Loucy (cell line): ENCODE data around the gene GSC.

Source experiments
- H2AFZ ChIP-seq: fragments of 200-600 bp; sonication (generic); 2 replicates; pipeline ENCODE4 v1.6.0; 2016; ENCODE audit warnings: antibody characterized with exemption, mild to moderate bottlenecking, low read length, moderate library complexity
- H3F3A ChIP-seq: fragments of 200-600 bp; 2 replicates; pipeline ENCODE4 v1.6.0; 2016; ENCODE audit warnings: antibody characterized with exemption, low read depth, mild to moderate bottlenecking
- H3K27me3 ChIP-seq: fragments of 200-600 bp; sonication (generic); 2 replicates; pipeline ENCODE4 v1.6.1; 2014; ENCODE audit warnings: low read length, mild to moderate bottlenecking; ENCODE audit not compliant: insufficient read depth, poor library complexity, severe bottlenecking
- H3K36me3 ChIP-seq: fragments of 200-600 bp; sonication (generic); 2 replicates; pipeline ENCODE4 v1.6.1; 2016; ENCODE audit warnings: low read length; ENCODE audit not compliant: insufficient read depth
- H3K4me1 ChIP-seq: fragments of 200-600 bp; sonication (generic); 2 replicates; pipeline ENCODE4 v1.5.1; 2014; ENCODE audit warnings: low read length, mild to moderate bottlenecking; ENCODE audit not compliant: insufficient read depth, poor library complexity, severe bottlenecking
- H3K4me2 ChIP-seq: fragments of 200-600 bp; sonication (generic); 2 replicates; pipeline ENCODE4 v1.6.0; 2014; ENCODE audit warnings: antibody characterized with exemption, low read length, low read depth, mild to moderate bottlenecking; ENCODE audit not compliant: poor library complexity, severe bottlenecking
- H3K4me3 ChIP-seq: fragments of 200-600 bp; sonication (generic); 2 replicates; pipeline ENCODE4 v1.5.1; 2014; ENCODE audit warnings: low read length, mild to moderate bottlenecking, mixed read lengths; ENCODE audit not compliant: poor library complexity, severe bottlenecking
- H3K79me2 ChIP-seq: fragments of 200-600 bp; sonication (generic); 2 replicates; pipeline ENCODE4 v1.6.1; 2014; ENCODE audit warnings: low read length; ENCODE audit not compliant: insufficient read depth
- H3K9ac ChIP-seq: fragments of 200-600 bp; sonication (generic); 2 replicates; pipeline ENCODE4 v1.6.0; 2014; ENCODE audit warnings: mild to moderate bottlenecking, low read depth, low read length, moderate library complexity; ENCODE audit not compliant: poor library complexity, severe bottlenecking
- H3K9me2 ChIP-seq: fragments of 200-600 bp; sonication (generic); replicated peaks from 2 replicates; pipeline ENCODE4 v1.6.1; 2016; ENCODE audit warnings: low read depth, low read length, mixed read lengths
- H3K9me3 ChIP-seq: fragments of 200-600 bp; sonication (generic); 2 replicates; pipeline ENCODE4 v1.6.1; 2014; ENCODE audit warnings: mild to moderate bottlenecking, antibody characterized with exemption, low read length, low read depth; ENCODE audit not compliant: insufficient read depth
- H4K20me1 ChIP-seq: fragments of 200-600 bp; sonication (generic); 2 replicates; pipeline ENCODE4 v1.6.0; 2014; ENCODE audit warnings: antibody characterized with exemption, low read length, mild to moderate bottlenecking; ENCODE audit not compliant: insufficient read depth, poor library complexity, severe bottlenecking
- CTCF ChIP-seq: fragments of 200-600 bp; sonication (generic); conservative IDR thresholded peaks from 2 replicates; pipeline ENCODE4 v1.5.1; 2014; ENCODE audit warnings: mild to moderate bottlenecking, antibody characterized with exemption, low read length
- EZH2phosphoT487 ChIP-seq: fragments of 200-600 bp; IDR thresholded peaks from 2 replicates; pipeline ENCODE4 v1.6.1; 2018; ENCODE audit warnings: antibody characterized with exemption, mild to moderate bottlenecking, moderate library complexity, borderline replicate concordance

The GSC gene

GRCh38 chr14:94762431-94762830 lies 7.5 kb downstream of the GSC start:
- H3K4me3 ChIP-seq = no peak overlapping the region
- H2AFZ ChIP-seq = no peak overlapping the region
- TF ChIP-seq CTCF = no peak
- TF ChIP-seq EZH2phosphoT487 = no peak
- H3K36me3 ChIP-seq = no peaks in the 10 kb centered on the region
- H3K9ac ChIP-seq = no peak overlapping the region
- no peak overlapping the region for H3K4me2 ChIP-seq
- H3K9me2 ChIP-seq = no peaks in the 10 kb centered on the region
- no peaks in the 10 kb centered on the region for H4K20me1 ChIP-seq
- no peaks in the 10 kb centered on the region for H3F3A ChIP-seq
- H3K79me2 ChIP-seq = no peaks in the 10 kb centered on the region
- no peaks in the 10 kb centered on the region for H3K4me1 ChIP-seq
- no peaks in the 10 kb centered on the region for H3K27me3 ChIP-seq
- no peaks in the 10 kb centered on the region for H3K9me3 ChIP-seq

DNA sequence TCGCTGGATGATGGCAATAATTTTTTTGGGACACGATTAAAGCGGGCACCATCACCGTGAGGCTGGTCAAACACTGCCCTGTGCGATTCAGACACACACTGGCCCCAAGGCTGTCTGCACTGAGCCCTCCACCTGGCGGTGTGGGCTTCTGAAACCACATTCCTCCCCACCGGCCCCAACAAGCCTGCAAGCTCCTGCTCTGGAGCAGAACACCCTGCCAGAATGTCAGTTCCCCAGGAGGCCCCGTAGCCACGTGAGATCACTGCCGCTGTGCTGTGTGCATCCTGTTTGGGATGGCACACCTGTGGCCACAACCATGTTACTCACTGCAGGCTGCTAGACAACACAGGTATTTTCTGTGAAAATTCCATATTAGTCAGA lies 7.9 kb downstream of the GSC start:
- no peak for TF ChIP-seq EZH2phosphoT487
- TF ChIP-seq CTCF = no peak
- Histone ChIP-seq H3K27me3 (no peaks in the 10 kb centered on the region), H4K20me1 (no peaks in the 10 kb centered on the region), H3K4me2 (no peak overlapping the region), H3F3A (no peaks in the 10 kb centered on the region), H3K4me3 (no peak overlapping the region), H3K4me1 (no peaks in the 10 kb centered on the region), H3K36me3 (no peaks in the 10 kb centered on the region), H3K79me2 (no peaks in the 10 kb centered on the region), H3K9ac (no peak overlapping the region), H3K9me2 (no peaks in the 10 kb centered on the region), H2AFZ (no peak overlapping the region), H3K9me3 (no peaks in the 10 kb centered on the region)

- Histone ChIP-seq H3K9me3 (no peaks in the 10 kb centered on the region), H4K20me1 (no peaks in the 10 kb centered on the region), H3K4me2 (no peak overlapping the region), H3K4me3 (no peak overlapping the region), H3K9ac (no peak overlapping the region), H3K9me2 (no peaks in the 10 kb centered on the region), H2AFZ (no peak overlapping the region), H3F3A (no peaks in the 10 kb centered on the region), H3K79me2 (no peaks in the 10 kb centered on the region), H3K27me3 (no peaks in the 10 kb centered on the region), H3K4me1 (no peaks in the 10 kb centered on the region), H3K36me3 (no peaks in the 10 kb centered on the region)
- TF ChIP-seq EZH2phosphoT487 (no peak), CTCF (no peak)
Observed at GRCh38 chr14:94761348-94761996, 8.4 kb downstream of the GSC start.
